A549 treated with Mapracorat at 1 μM for 4 hours (cell line): Measurements from ENCODE around the gene ZNF681. TPM values are rescaled to one million over a fixed set of nuclear protein-coding genes. Genes with fewer than 3 reads are reported as not detected.

Experiments used
- total RNA-seq: library from RNA; stranded (reverse); fragments of 200-300 nt; extraction: Qiagen RNA extraction; gene quantifications from 5 replicates; pipeline ENCODE4 v1.2.3, GENCODE V29; 2022

The ZNF681 gene
- not detected in 5 replicates for total RNA-seq

GRCh38 chr19:23758187-23759074 lies at the start of gene ZNF681:
TSS of gene ZNF681 (minus strand) at chr19:23758891. CDS start at chr19:23758749, 142 bp downstream.

Other genes with a start within 250 kb of the ZNF681 start
- 2.5 to 3.7 TPM (median 3.0 TPM) in 5 replicates for gene ZNF675, start 71.7 kb downstream of the ZNF681 start, total RNA-seq
- gene ZNF726, start 156.0 kb upstream of the ZNF681 start, total RNA-seq, result 0.48 to 0.78 TPM (median 0.61 TPM) in 5 replicates